Prostate gland (tissue), 2 donors: ENCODE results near the gene KLF9.

Source experiments
- POLR2A ChIP-seq: fragments of 450-650 bp; IDR thresholded peaks from one replicate; pipeline ENCODE4 v1.6.1; 2016; ENCODE audit warnings: antibody characterized with exemption, mild to moderate bottlenecking
- TF ChIP-seq, protein P1 (sequence below), 4 experiments: fragments of 200-600 bp in 2 of 4; fragments of 450-650 bp in 2 of 4; sonication (generic) in 2 of 4; IDR thresholded peaks; 1 replicate in 3 of 4; 2 replicates in 1 of 4; pipeline ENCODE4 v1.5.1; 2016 to 2019; ENCODE audit warnings: antibody characterized with exemption in 4 of 4, mild to moderate bottlenecking in 2 of 4, moderate library complexity in 2 of 4

DNA sequence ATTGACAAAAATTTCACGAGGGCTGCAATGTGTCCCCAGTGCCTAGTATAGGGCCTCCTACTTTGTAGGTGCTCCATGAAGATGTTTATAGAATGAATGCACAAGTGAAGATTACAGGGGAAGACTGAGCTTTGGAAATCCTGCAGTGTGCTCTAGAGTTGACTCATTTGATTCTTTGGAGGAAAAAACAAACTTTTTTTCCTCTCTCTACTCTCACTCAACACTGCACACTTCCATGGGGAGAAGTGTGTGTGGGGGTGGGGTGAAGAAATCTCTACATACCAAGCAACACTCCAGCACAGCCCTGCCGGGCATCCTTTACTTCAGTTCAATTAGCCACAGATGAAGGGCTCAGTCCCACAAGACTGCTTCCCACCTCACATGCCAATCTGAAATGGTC lies 49.4 kb upstream of the KLF9 start:
- TF ChIP-seq, protein P1, sequence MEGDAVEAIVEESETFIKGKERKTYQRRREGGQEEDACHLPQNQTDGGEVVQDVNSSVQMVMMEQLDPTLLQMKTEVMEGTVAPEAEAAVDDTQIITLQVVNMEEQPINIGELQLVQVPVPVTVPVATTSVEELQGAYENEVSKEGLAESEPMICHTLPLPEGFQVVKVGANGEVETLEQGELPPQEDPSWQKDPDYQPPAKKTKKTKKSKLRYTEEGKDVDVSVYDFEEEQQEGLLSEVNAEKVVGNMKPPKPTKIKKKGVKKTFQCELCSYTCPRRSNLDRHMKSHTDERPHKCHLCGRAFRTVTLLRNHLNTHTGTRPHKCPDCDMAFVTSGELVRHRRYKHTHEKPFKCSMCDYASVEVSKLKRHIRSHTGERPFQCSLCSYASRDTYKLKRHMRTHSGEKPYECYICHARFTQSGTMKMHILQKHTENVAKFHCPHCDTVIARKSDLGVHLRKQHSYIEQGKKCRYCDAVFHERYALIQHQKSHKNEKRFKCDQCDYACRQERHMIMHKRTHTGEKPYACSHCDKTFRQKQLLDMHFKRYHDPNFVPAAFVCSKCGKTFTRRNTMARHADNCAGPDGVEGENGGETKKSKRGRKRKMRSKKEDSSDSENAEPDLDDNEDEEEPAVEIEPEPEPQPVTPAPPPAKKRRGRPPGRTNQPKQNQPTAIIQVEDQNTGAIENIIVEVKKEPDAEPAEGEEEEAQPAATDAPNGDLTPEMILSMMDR (IDR thresholded peaks at IDR 0.05): no peak
- no peak for TF ChIP-seq POLR2A
